ENCODE measurements around the gene COL4A2.
"Not testable (repeated sequence)": the region's sequence is repeated elsewhere in the genome, so short reads cannot be mapped to it uniquely, and the experiment has no call there.

Gene COL4A2

GRCh38 chr13:110308656-110309359 is 1.7 kb downstream of the COL4A2 start:
- no peak for DNase-seq

GRCh38 chr13:110309661-110310524 is 2.8 kb downstream of the COL4A2 start:
- DNase-seq, result no peak

GRCh38 chr13:110310541-110311442 is 3.7 kb downstream of the COL4A2 start:
- DNase-seq, result no peak

- no peak for DNase-seq
Measured at GRCh38 chr13:110311443-110312338, 4.6 kb downstream of the COL4A2 start.

GRCh38 chr13:110312339-110313031 is 5.4 kb downstream of the COL4A2 start:
- no peak for DNase-seq

GRCh38 chr13:110313261-110313660 is 6.2 kb downstream of the COL4A2 start:
- not testable (repeated sequence) for DNase-seq

GRCh38 chr13:110313733-110314132 is 6.6 kb downstream of the COL4A2 start:
- DNase-seq, result not testable (repeated sequence)

GRCh38 chr13:110314516-110315245 is 7.6 kb downstream of the COL4A2 start:
- no peak for DNase-seq

GRCh38 chr13:110316196-110316595 is 9.1 kb downstream of the COL4A2 start:
- no peak for DNase-seq

- no peak for DNase-seq
Measured at GRCh38 chr13:110317093-110317492, 10.0 kb downstream of the COL4A2 start.

GRCh38 chr13:110317496-110318195 is 10.6 kb downstream of the COL4A2 start:
- no peak for DNase-seq

GRCh38 chr13:110318920-110319319 is 11.8 kb downstream of the COL4A2 start:
- no peak for DNase-seq

- no peak for DNase-seq
Measured at GRCh38 chr13:110319397-110319773, 12.3 kb downstream of the COL4A2 start.

- no peak for DNase-seq
Measured at GRCh38 chr13:110319774-110320509, 12.9 kb downstream of the COL4A2 start.

GRCh38 chr13:110320645-110321044 is 13.6 kb downstream of the COL4A2 start:
- DNase-seq, result no peak

- not testable (repeated sequence) for DNase-seq
Measured at GRCh38 chr13:110321573-110321972, 14.5 kb downstream of the COL4A2 start.

GRCh38 chr13:110322126-110322827 is 15.2 kb downstream of the COL4A2 start:
- no peak for DNase-seq

GRCh38 chr13:110322828-110323171 is 15.7 kb downstream of the COL4A2 start:
- DNase-seq, result no peak
